ENCODE results near the gene PAX1. TPM values are rescaled to one million over a fixed set of nuclear protein-coding genes. Genes with fewer than 3 reads are reported as not detected.

The PAX1 gene
- total and polyA plus RNA-seq, 2 of the 13 experiments (the other 11 are each of a cell fraction or from before 2014, with no cell fraction given): not detected

DNA sequence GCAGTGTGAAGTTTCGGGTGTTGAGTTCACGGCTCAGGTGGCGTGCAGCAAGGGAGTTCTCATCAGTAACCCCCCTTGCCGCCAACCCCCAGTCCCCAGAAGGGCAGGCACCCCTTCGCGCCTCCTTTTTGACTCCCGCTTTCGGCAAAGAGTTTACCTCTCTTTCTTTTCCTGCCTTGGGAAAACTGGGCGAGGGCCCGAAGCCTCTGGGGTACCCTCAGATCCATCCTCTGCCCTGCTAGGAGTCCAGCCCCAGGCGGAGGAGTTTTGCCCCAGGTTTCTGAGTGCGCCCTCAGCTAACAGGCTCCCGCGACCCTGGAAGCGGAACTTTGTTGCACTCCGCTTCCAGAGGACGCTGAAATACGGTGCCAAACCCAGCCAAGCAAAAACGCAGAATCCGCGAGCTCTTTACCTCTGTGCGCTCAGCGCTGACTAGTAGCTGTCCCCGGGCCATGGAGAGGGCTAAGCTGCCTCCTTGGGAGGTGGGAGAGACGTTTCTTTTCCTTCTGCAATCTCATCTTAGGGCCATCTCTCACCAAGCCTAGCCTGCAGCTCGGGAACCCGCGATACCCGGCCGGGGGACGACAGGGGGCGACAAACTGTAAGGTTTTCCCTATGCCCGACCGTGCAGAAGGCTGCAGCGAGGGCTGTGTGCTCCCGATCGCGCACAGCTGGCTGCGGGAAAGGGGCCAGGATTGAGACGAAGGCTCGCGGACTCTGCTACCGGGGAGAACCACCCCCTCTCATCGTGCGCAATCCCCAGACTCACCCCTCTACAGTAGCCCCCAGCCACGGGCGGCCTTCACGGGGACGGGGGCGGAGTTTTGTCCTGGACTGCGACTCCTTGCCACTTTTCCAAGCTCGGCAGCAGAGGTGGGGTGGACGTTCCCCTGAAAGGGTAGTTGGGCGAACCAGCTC is 2.7 kb upstream of the PAX1 start (continued):
- TF ChIP-seq U2AF1 (optimal IDR thresholded peaks at IDR 0.05; ENCODE audit: low read depth, low read length): peak; percentile 55
- TF ChIP-seq CENPT (CRISPR knock-in tag; IDR thresholded peaks at IDR 0.05; ENCODE audit: low read depth): no peak
- no peak for TF ChIP-seq ZNF143 (CRISPR knock-in tag; IDR thresholded peaks at IDR 0.05)
- TF ChIP-seq, protein P1, sequence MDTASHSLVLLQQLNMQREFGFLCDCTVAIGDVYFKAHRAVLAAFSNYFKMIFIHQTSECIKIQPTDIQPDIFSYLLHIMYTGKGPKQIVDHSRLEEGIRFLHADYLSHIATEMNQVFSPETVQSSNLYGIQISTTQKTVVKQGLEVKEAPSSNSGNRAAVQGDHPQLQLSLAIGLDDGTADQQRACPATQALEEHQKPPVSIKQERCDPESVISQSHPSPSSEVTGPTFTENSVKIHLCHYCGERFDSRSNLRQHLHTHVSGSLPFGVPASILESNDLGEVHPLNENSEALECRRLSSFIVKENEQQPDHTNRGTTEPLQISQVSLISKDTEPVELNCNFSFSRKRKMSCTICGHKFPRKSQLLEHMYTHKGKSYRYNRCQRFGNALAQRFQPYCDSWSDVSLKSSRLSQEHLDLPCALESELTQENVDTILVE (CRISPR knock-in tag; IDR thresholded peaks at IDR 0.05): no peak
- TF ChIP-seq, protein P2, sequence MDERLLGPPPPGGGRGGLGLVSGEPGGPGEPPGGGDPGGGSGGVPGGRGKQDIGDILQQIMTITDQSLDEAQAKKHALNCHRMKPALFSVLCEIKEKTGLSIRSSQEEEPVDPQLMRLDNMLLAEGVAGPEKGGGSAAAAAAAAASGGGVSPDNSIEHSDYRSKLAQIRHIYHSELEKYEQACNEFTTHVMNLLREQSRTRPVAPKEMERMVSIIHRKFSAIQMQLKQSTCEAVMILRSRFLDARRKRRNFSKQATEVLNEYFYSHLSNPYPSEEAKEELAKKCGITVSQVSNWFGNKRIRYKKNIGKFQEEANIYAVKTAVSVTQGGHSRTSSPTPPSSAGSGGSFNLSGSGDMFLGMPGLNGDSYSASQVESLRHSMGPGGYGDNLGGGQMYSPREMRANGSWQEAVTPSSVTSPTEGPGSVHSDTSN (CRISPR knock-in tag; IDR thresholded peaks at IDR 0.05): no peak
- peak; percentile 61; the same call in 1 of the 2 replicates for TF ChIP-seq EED (CRISPR knock-in tag; IDR thresholded peaks at IDR 0.05)
- 0 out of 2 replicates have a peak, but pooled peaks have one; percentile 46 for TF ChIP-seq ZNF552 (CRISPR knock-in tag; IDR thresholded peaks at IDR 0.05; ENCODE audit: borderline replicate concordance)
- no peak for TF ChIP-seq MAFG (CRISPR knock-in tag; IDR thresholded peaks at IDR 0.05)
- TF ChIP-seq, protein P3, sequence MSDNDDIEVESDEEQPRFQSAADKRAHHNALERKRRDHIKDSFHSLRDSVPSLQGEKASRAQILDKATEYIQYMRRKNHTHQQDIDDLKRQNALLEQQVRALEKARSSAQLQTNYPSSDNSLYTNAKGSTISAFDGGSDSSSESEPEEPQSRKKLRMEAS (IDR thresholded peaks at IDR 0.05): 0 out of 2 replicates have a peak, but pooled peaks have one; percentile 16
- TF ChIP-seq, protein P4, sequence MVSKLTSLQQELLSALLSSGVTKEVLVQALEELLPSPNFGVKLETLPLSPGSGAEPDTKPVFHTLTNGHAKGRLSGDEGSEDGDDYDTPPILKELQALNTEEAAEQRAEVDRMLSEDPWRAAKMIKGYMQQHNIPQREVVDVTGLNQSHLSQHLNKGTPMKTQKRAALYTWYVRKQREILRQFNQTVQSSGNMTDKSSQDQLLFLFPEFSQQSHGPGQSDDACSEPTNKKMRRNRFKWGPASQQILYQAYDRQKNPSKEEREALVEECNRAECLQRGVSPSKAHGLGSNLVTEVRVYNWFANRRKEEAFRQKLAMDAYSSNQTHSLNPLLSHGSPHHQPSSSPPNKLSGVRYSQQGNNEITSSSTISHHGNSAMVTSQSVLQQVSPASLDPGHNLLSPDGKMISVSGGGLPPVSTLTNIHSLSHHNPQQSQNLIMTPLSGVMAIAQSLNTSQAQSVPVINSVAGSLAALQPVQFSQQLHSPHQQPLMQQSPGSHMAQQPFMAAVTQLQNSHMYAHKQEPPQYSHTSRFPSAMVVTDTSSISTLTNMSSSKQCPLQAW (CRISPR knock-in tag; IDR thresholded peaks at IDR 0.05): peak; percentile 31; the same call in 1 of the 2 replicates
- 0 out of 2 replicates have a peak, but pooled peaks have one; percentile 30 for TF ChIP-seq ZNF124 (CRISPR knock-in tag; IDR thresholded peaks at IDR 0.05)
- TF ChIP-seq, protein P5, sequence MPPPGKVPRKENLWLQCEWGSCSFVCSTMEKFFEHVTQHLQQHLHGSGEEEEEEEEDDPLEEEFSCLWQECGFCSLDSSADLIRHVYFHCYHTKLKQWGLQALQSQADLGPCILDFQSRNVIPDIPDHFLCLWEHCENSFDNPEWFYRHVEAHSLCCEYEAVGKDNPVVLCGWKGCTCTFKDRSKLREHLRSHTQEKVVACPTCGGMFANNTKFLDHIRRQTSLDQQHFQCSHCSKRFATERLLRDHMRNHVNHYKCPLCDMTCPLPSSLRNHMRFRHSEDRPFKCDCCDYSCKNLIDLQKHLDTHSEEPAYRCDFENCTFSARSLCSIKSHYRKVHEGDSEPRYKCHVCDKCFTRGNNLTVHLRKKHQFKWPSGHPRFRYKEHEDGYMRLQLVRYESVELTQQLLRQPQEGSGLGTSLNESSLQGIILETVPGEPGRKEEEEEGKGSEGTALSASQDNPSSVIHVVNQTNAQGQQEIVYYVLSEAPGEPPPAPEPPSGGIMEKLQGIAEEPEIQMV (CRISPR knock-in tag; IDR thresholded peaks at IDR 0.05; ENCODE audit: low read depth): peak; percentile 82
- TF ChIP-seq SALL1 (CRISPR knock-in tag; IDR thresholded peaks at IDR 0.05): peak; percentile 24; the same call in 1 of the 2 replicates
- TF ChIP-seq KDM2A (CRISPR knock-in tag; IDR thresholded peaks at IDR 0.05; ENCODE audit: borderline replicate concordance, low read depth): peak; percentile 65; the same call in 1 of the 2 replicates
- TF ChIP-seq ZNF768 (CRISPR knock-in tag; IDR thresholded peaks at IDR 0.05): peak; percentile 50; the same call in 1 of the 2 replicates
- no peak for TF ChIP-seq HNF4G (IDR thresholded peaks at IDR 0.05; ENCODE audit: borderline replicate concordance, low read depth, low read length)
- no peak for TF ChIP-seq HNF4G (CRISPR knock-in tag; IDR thresholded peaks at IDR 0.05; ENCODE audit: borderline replicate concordance, low read depth)
- TF ChIP-seq ZNF230 (CRISPR knock-in tag; IDR thresholded peaks at IDR 0.05): no peak
- TF ChIP-seq, protein P6, sequence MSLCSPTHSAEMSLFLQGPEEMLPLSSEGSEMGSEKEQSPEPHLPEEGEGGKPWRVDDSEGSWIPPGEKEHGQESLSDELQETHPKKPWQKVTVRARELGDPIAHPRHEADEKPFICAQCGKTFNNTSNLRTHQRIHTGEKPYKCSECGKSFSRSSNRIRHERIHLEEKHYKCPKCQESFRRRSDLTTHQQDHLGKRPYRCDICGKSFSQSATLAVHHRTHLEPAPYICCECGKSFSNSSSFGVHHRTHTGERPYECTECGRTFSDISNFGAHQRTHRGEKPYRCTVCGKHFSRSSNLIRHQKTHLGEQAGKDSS (CRISPR knock-in tag; IDR thresholded peaks at IDR 0.05; ENCODE audit: borderline replicate concordance, low read depth): peak; percentile 63; the same call in 1 of the 2 replicates
- peak; percentile 60; the same call in 1 of the 2 replicates for TF ChIP-seq EZH2 (conservative IDR thresholded peaks at IDR 0.05; ENCODE audit: low read depth, low read length)
- 0 out of 2 replicates have a peak, but pooled peaks have one; percentile 45 for TF ChIP-seq ZNF343 (CRISPR knock-in tag; IDR thresholded peaks at IDR 0.05)
- no peak for TF ChIP-seq SATB2 (CRISPR knock-in tag; IDR thresholded peaks at IDR 0.05)

Measured in HepG2 (cell line).